ENCODE measurements around the gene JAZF1. TPM values are rescaled to one million over a fixed set of nuclear protein-coding genes. Genes with fewer than 3 reads are reported as not detected.
"Not testable (repeated sequence)": the region's sequence is repeated elsewhere in the genome, so short reads cannot be mapped to it uniquely, and the experiment has no call there.

Gene JAZF1
- total RNA-seq, 1 donor from 2014 or later, result 7.2 TPM

DNA sequence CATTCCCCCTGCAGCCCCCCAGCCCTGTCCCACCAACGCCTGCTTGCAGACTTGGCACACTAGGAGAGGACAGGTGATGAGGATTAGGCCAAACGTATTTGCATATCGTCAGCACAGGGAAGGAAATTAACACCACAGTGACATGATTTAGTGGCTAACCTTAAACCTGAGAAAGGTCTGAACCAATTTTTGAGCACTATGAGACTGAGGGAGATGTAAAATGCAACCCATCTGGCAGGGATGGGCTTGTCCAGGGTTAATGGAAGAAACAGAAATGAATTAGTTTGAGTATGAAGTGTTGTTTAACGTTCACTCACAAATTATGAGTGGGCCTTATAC lies 257.0 kb downstream of the JAZF1 start:
- no peaks in the 10 kb centered on the region for H3K36me3 Mint-ChIP-seq
- DNase-seq (ENCODE audit: low spot score in 2 of 2, unreplicated experiment in 2 of 2), result no peak
- TF ChIP-seq CTCF (IDR thresholded peaks at IDR 0.05; ENCODE audit: unreplicated experiment), result no peak
- no peaks in the 10 kb centered on the region for H3K9me3 Mint-ChIP-seq
- no peak overlapping the region for H3K27ac Mint-ChIP-seq
- no peak overlapping the region for H3K4me3 Mint-ChIP-seq
- H3K4me1 Mint-ChIP-seq, result peaks cover 11% of the 10 kb centered on the region
- no peaks in the 10 kb centered on the region for H3K27me3 Mint-ChIP-seq (ENCODE audit: low read depth)

- Mint-ChIP-seq H3K4me3 (no peak overlapping the region), H3K4me1 (peaks cover 11% of the 10 kb centered on the region), H3K27me3 (ENCODE audit: low read depth) (no peaks in the 10 kb centered on the region), H3K27ac (no peak overlapping the region), H3K9me3 (no peaks in the 10 kb centered on the region), H3K36me3 (no peaks in the 10 kb centered on the region)
- no peak for DNase-seq (ENCODE audit: low spot score in 2 of 2, unreplicated experiment in 2 of 2)
- TF ChIP-seq CTCF (IDR thresholded peaks at IDR 0.05; ENCODE audit: unreplicated experiment), result no peak
Measured at GRCh38 chr7:27922907-27923641, 257.5 kb downstream of the JAZF1 start.

GRCh38 chr7:27922389-27922788 lies 258.2 kb downstream of the JAZF1 start:
- H3K36me3 Mint-ChIP-seq; DNase-seq (ENCODE audit: low spot score in 2 of 2, unreplicated experiment in 2 of 2); H3K4me3 Mint-ChIP-seq; H3K27me3 Mint-ChIP-seq (ENCODE audit: low read depth); H3K9me3 Mint-ChIP-seq; H3K27ac Mint-ChIP-seq: not testable (repeated sequence)
- peaks cover 11% of the 10 kb centered on the region for H3K4me1 Mint-ChIP-seq

GRCh38 chr7:27921081-27921836 lies 259.3 kb downstream of the JAZF1 start:
- no peak overlapping the region for H3K27ac Mint-ChIP-seq
- H3K9me3 Mint-ChIP-seq, result peaks cover 3% of the 10 kb centered on the region
- H3K36me3 Mint-ChIP-seq, result no peaks in the 10 kb centered on the region
- DNase-seq (ENCODE audit: low spot score in 2 of 2, unreplicated experiment in 2 of 2), result no peak
- no peak for TF ChIP-seq CTCF (IDR thresholded peaks at IDR 0.05; ENCODE audit: unreplicated experiment)
- no peak overlapping the region for H3K4me3 Mint-ChIP-seq
- no peaks in the 10 kb centered on the region for H3K27me3 Mint-ChIP-seq (ENCODE audit: low read depth)
- H3K4me1 Mint-ChIP-seq, result peaks cover 11% of the 10 kb centered on the region

DNA sequence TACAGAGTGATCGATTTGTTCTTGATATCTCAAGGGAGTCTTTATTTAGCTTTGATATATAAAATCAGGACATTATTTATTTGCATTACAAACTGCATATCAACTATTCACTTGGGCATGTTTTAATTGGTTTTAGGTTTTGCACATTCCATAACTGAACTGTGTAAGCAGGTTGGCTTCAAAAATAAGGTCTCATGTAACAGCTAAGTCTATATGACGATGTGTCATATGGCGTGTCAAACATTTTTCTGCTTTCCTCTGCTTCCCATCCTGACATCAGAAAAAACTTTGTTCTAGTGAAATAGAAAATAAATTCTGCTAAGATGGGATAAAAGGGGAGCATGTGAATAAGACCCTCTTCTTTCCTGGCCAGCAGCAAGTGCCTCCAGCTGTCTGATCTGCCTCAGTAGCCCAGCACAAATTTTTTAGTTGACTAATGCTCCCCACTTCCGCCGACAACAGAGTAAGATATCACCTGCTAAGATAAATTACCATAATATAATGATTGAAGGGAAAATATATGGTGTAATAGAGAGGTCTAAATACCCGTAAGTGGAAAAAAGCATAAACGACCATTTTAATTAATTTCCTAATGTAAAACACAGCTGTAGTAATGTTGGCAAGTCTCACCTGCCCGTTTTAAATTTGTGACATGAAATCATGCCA lies 260.2 kb downstream of the JAZF1 start:
- DNase-seq (ENCODE audit: low spot score in 2 of 2, unreplicated experiment in 2 of 2), result no peak
- peaks cover 11% of the 10 kb centered on the region for H3K4me1 Mint-ChIP-seq
- H3K27ac Mint-ChIP-seq, result no peak overlapping the region
- H3K27me3 Mint-ChIP-seq (ENCODE audit: low read depth), result no peaks in the 10 kb centered on the region
- H3K9me3 Mint-ChIP-seq, result peaks cover 4% of the 10 kb centered on the region
- H3K4me3 Mint-ChIP-seq, result no peak overlapping the region
- no peaks in the 10 kb centered on the region for H3K36me3 Mint-ChIP-seq
- no peak for TF ChIP-seq CTCF (IDR thresholded peaks at IDR 0.05; ENCODE audit: unreplicated experiment)

GRCh38 chr7:27918503-27918902 lies 262.1 kb downstream of the JAZF1 start:
- Mint-ChIP-seq H3K9me3 (peaks cover 4% of the 10 kb centered on the region), H3K4me1 (peaks cover 10% of the 10 kb centered on the region), H3K4me3 (no peak overlapping the region), H3K36me3 (no peaks in the 10 kb centered on the region), H3K27me3 (ENCODE audit: low read depth) (no peaks in the 10 kb centered on the region), H3K27ac (no peak overlapping the region)
- DNase-seq (ENCODE audit: low spot score in 2 of 2, unreplicated experiment in 2 of 2), result no peak
- no peak for TF ChIP-seq CTCF (IDR thresholded peaks at IDR 0.05; ENCODE audit: unreplicated experiment)

Measured in mesothelial cell of epicardium (in vitro differentiated cells).